OCI-LY1 (cell line): ENCODE results near the gene SCN8A.

ENCODE experiments used
- H2AFZ ChIP-seq: fragments of 200-600 bp; sonication (generic), shearing (Covaris generic); 2 replicates; pipeline ENCODE4 v1.6.0; 2014; ENCODE audit warnings: antibody characterized with exemption, mild to moderate bottlenecking, low read length
- H3F3A ChIP-seq: fragments of 200-600 bp; sonication (generic), shearing (Covaris generic); 2 replicates; pipeline ENCODE4 v1.6.0; 2014; ENCODE audit warnings: mild to moderate bottlenecking, antibody characterized with exemption, low read length, moderate library complexity; ENCODE audit not compliant: insufficient read depth
- H3K27ac ChIP-seq: fragments of 200-600 bp; sonication (generic); 2 replicates; pipeline ENCODE4 v1.5.1; 2014; ENCODE audit warnings: low read length, mixed run types, mild to moderate bottlenecking, low read depth; ENCODE audit not compliant: poor library complexity, severe bottlenecking
- H3K27me3 ChIP-seq: fragments of 200-600 bp; sonication (generic); 2 replicates; pipeline ENCODE4 v1.6.0; 2014; ENCODE audit warnings: antibody characterized with exemption, mild to moderate bottlenecking, low read length, moderate library complexity; ENCODE audit not compliant: insufficient read depth
- H3K36me3 ChIP-seq: fragments of 200-600 bp; sonication (generic); 2 replicates; pipeline ENCODE4 v1.6.1; 2014; ENCODE audit warnings: mild to moderate bottlenecking, antibody characterized with exemption, low read length, moderate library complexity, mixed read lengths; ENCODE audit not compliant: insufficient read depth
- H3K4me1 ChIP-seq: fragments of 200-600 bp; sonication (generic); 2 replicates; pipeline ENCODE4 v1.5.1; 2014; ENCODE audit warnings: mild to moderate bottlenecking, low read length, moderate library complexity; ENCODE audit not compliant: insufficient read depth, severe bottlenecking
- H3K4me2 ChIP-seq: fragments of 200-600 bp; sonication (generic), shearing (Covaris generic); 2 replicates; pipeline ENCODE4 v1.6.1; 2014; ENCODE audit warnings: low read length
- H3K4me3 ChIP-seq: fragments of 200-600 bp; sonication (generic); 2 replicates; pipeline ENCODE4 v1.5.1; 2014; ENCODE audit warnings: low read length, low read depth, mild to moderate bottlenecking, mixed read lengths; ENCODE audit not compliant: poor library complexity, severe bottlenecking
- H3K79me2 ChIP-seq: fragments of 200-600 bp; shearing (Covaris generic); 2 replicates; pipeline ENCODE4 v1.6.1; 2016; ENCODE audit warnings: mixed run types, low read length, mixed read lengths; ENCODE audit not compliant: insufficient read depth
- H3K9ac ChIP-seq: fragments of 200-600 bp; sonication (generic), shearing (Covaris generic); 2 replicates; pipeline ENCODE4 v1.6.1; 2014; ENCODE audit warnings: mild to moderate bottlenecking, low read length, mixed read lengths
- H3K9me2 ChIP-seq: fragments of 200-600 bp; sonication (generic), shearing (Covaris generic); 2 replicates; pipeline ENCODE4 v1.6.1; 2014; ENCODE audit warnings: low read depth, mild to moderate bottlenecking, low read length, mixed read lengths
- H3K9me3 ChIP-seq: fragments of 200-600 bp; shearing (Covaris generic); 2 replicates; pipeline ENCODE4 v1.6.1; 2014; ENCODE audit warnings: low read length, mixed read lengths
- H4K20me1 ChIP-seq: fragments of 200-600 bp; sonication (generic), shearing (Covaris generic); 2 replicates; pipeline ENCODE4 v1.6.0; 2016; ENCODE audit warnings: mild to moderate bottlenecking, low read length; ENCODE audit not compliant: insufficient read depth
- CTCF ChIP-seq: fragments of 200-600 bp; sonication (generic), shearing (Covaris generic); IDR thresholded peaks from 2 replicates; pipeline ENCODE4 v1.5.1; 2017; ENCODE audit warnings: mild to moderate bottlenecking, antibody characterized with exemption, low read length, moderate library complexity, mixed read lengths
- EZH2 ChIP-seq: fragments of 200-600 bp; sonication (generic), shearing (Covaris generic); IDR thresholded peaks from 2 replicates; pipeline ENCODE4 v1.8.0; 2017; ENCODE audit warnings: borderline replicate concordance, mixed run types, mild to moderate bottlenecking, antibody characterized with exemption, low read length, moderate library complexity, mixed read lengths

SCN8A gene

GRCh38 chr12:51749206-51749985 is 158.4 kb downstream of the SCN8A start:
- Histone ChIP-seq H3F3A (no peaks in the 10 kb centered on the region), H3K4me1 (no peaks in the 10 kb centered on the region), H3K9me2 (no peaks in the 10 kb centered on the region), H3K27me3 (no peaks in the 10 kb centered on the region), H2AFZ (no peak overlapping the region), H3K9ac (no peak overlapping the region), H3K4me2 (no peak overlapping the region), H4K20me1 (no peaks in the 10 kb centered on the region), H3K36me3 (no peaks in the 10 kb centered on the region), H3K27ac (no peak overlapping the region), H3K79me2 (no peaks in the 10 kb centered on the region), H3K4me3 (no peak overlapping the region), H3K9me3 (no peaks in the 10 kb centered on the region)
- no peak for TF ChIP-seq EZH2
- no peak for TF ChIP-seq CTCF

GRCh38 chr12:51749986-51750317 is 158.9 kb downstream of the SCN8A start:
- Histone ChIP-seq H3K79me2 (no peaks in the 10 kb centered on the region), H3K9ac (no peak overlapping the region), H4K20me1 (no peaks in the 10 kb centered on the region), H3K9me3 (no peaks in the 10 kb centered on the region), H2AFZ (no peak overlapping the region), H3K27me3 (no peaks in the 10 kb centered on the region), H3K36me3 (no peaks in the 10 kb centered on the region), H3K4me1 (no peaks in the 10 kb centered on the region), H3K4me3 (no peak overlapping the region), H3K9me2 (no peaks in the 10 kb centered on the region), H3F3A (no peaks in the 10 kb centered on the region), H3K4me2 (no peak overlapping the region), H3K27ac (no peak overlapping the region)
- TF ChIP-seq CTCF (no peak), EZH2 (no peak)

DNA sequence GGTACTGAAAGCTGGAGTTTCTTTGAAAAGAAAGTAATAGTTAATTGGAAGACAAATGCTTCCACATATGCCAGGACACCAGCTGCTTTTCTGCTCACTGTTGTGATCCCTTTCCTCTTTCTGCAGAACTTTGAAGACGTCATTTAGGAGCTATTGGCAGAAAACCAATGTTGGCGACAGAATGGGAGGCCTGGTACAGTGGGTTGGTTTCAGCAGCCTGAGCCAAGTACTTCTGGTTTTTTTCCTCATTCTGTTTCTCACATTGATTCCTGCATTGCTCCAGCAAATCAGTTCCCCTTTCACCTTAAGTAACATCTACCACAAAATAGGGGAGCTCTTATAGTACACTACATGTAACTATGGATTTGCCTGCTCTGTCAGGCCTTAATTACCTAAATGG is 160.6 kb downstream of the SCN8A start:
- no peak overlapping the region for H3K4me3 ChIP-seq
- H2AFZ ChIP-seq = no peak overlapping the region
- no peaks in the 10 kb centered on the region for H4K20me1 ChIP-seq
- H3K9me2 ChIP-seq = no peaks in the 10 kb centered on the region
- no peaks in the 10 kb centered on the region for H3K36me3 ChIP-seq
- no peak overlapping the region for H3K4me2 ChIP-seq
- H3K27me3 ChIP-seq = no peaks in the 10 kb centered on the region
- H3K4me1 ChIP-seq = no peaks in the 10 kb centered on the region
- no peaks in the 10 kb centered on the region for H3F3A ChIP-seq
- H3K27ac ChIP-seq = no peak overlapping the region
- H3K9ac ChIP-seq = no peak overlapping the region
- H3K9me3 ChIP-seq = no peaks in the 10 kb centered on the region
- no peaks in the 10 kb centered on the region for H3K79me2 ChIP-seq
- TF ChIP-seq EZH2 = no peak
- TF ChIP-seq CTCF = no peak
